Activated naive CD8-positive, alpha-beta T cell (primary cell): ENCODE data around the gene FURIN.
"Not testable (repeated sequence)": the region's sequence is repeated elsewhere in the genome, so short reads cannot be mapped to it uniquely, and the experiment has no call there.

Experiments used
- H3K27ac Mint-ChIP-seq: one replicate; pipeline ENCODE4 v1.8.0; 2021; ENCODE audit warnings: mixed read lengths
- H3K27me3 Mint-ChIP-seq: one replicate; pipeline ENCODE4 v1.8.0; 2021; ENCODE audit warnings: mixed read lengths
- H3K36me3 Mint-ChIP-seq: one replicate; pipeline ENCODE4 v1.8.0; 2021; ENCODE audit warnings: mixed read lengths
- H3K4me1 Mint-ChIP-seq: one replicate; pipeline ENCODE4 v1.8.0; 2021; ENCODE audit warnings: low read depth, mixed read lengths
- H3K4me3 Mint-ChIP-seq: one replicate; pipeline ENCODE4 v1.8.0; 2021; ENCODE audit warnings: mild to moderate bottlenecking, mixed read lengths
- H3K9me3 Mint-ChIP-seq: one replicate; pipeline ENCODE4 v1.8.0; 2021; ENCODE audit warnings: low read depth, mixed read lengths

Gene FURIN

DNA sequence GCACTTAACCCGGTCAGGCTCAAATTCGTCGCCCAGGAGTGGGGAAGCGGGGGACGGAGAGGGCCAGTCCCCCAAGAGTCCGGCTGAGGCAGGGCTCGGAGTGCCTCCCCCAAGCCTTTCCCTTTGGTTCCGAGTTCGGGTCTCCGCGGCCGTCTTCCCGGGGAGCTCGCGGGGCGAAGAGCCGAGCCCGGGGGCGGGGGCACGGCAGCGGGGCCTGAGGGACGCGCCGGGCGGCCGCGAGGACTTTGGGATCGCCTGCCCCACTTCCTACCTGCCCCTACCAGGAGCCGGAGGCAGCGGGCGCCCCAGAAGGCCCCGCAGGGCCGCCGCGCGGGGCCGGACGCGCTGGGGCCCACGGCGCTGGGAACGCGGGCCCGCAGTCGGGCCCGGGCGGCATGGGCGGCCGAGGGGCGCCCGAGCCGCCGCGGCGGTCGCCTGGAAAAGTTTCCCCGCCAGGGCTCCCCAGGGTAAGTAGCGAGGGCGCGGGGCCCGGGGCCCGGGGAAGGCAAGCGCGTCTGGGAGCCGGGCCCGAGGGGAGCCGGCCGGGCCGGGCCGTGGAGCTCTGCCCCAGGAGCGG is 2.8 kb downstream of the FURIN start:
- H3K9me3 Mint-ChIP-seq = no peaks in the 10 kb centered on the region
- H3K27me3 Mint-ChIP-seq = no peaks in the 10 kb centered on the region
- peaks cover 51% of the 10 kb centered on the region for H3K4me1 Mint-ChIP-seq
- peak overlapping the region; percentile 91 for H3K27ac Mint-ChIP-seq
- H3K36me3 Mint-ChIP-seq = no peaks in the 10 kb centered on the region
- H3K4me3 Mint-ChIP-seq = peak overlapping the region; percentile 91

DNA sequence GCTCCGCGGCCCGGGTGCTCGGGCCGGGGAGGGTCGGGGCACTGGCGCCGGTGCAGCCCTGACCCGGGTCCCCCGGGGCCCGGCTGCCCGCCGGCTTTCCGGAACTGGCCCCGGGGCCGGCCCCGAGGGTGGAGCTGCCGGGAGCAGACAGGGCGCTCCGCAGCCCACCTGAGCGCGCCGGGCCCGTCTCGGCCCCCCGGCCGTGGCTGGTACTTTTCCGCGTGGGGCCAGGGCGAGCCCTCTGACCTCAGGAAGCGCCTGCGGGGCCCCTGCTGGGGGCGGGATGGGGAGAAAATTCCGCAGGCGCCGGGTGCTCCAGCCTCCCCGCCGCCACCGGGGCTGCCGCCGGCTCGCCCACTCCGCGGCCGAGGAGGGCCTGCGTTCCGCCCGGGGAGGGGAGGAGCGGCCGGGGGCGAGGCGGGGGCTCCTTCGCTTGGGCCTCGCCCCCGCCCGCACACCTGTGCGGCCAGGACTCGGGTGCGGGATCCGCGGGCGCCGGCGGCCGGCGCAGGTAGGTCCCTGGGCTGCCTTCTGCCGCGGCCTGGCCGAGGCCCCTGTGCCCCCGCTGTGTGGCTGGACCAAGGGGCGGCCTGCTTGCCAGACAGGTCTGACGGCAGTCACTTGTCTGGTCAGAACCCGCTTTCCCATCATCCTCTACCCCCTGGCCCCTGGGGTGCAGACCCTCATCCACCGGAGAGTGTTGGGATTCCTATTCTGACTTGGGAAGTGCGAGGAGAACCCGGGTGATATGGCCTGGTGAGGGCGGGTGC is 3.5 kb downstream of the FURIN start:
- Mint-ChIP-seq H3K27me3 (no peaks in the 10 kb centered on the region), H3K36me3 (no peaks in the 10 kb centered on the region), H3K9me3 (no peaks in the 10 kb centered on the region), H3K4me1 (peaks cover 49% of the 10 kb centered on the region), H3K4me3 (peak overlapping the region; percentile 88), H3K27ac (peak overlapping the region; percentile 90)

DNA sequence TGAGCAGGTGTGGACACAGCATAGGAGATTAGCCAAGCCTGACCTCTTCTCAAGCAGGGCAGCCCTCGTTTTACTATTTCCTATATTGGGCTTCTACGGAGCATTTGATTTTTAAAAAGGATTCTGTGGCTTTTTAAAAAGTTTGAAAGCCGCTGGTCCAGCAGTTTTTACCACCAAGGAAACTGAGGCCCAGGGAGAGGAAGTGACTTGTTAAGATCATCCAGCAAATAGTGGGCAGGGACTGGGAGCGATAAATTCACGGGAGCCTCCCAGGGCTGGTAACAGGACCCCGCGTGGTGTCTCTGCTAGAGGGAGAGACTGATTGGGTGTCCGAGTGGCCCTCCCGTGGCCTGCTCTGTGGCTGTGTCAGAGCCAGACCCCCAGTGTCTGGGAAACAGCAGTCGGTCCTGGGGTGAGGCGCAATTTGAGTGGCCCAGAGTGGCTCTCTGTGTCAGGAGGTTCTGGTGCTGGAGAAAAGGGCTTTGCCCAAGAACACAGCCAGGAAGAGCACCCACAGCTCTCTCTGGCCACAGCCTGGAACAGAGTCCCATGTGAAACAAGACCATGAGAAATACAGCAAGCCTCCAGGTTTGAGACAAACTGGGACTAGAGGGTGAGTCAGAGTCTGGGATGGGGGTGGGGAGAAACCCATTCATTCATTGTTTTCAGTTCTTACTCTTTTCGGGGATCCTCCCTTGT is 4.2 kb downstream of the FURIN start:
- Mint-ChIP-seq H3K27ac (peak overlapping the region; percentile 90), H3K27me3 (no peaks in the 10 kb centered on the region), H3K4me3 (peak overlapping the region; percentile 88), H3K4me1 (peaks cover 49% of the 10 kb centered on the region), H3K9me3 (no peaks in the 10 kb centered on the region), H3K36me3 (no peaks in the 10 kb centered on the region)

DNA sequence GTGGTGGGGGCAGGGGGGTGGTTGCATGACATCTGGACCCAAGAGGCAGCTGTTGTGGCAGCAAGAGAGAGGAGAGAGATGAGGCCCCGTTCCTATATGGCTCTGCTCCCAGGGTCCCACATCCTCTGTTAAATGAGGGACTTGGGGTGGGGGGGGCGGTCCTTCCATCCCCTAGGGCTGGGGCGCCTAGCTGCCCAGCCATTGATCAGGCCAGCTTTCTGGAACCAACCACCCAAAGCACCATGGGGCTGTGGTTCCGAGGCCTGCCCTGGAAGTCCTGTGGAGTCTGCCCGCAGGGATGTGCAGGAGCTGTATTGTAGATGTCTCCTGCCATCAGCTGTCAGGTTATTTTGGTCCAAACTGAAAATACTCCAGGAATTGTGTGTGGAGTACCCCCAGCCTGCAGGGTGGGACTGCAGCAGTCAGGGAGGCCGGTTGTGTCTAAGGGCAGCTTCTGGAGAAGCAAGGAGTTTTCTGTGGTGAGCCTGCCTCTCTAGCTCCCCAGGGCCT is 5.2 kb downstream of the FURIN start:
- H3K27ac Mint-ChIP-seq = peak overlapping the region; percentile 90
- H3K27me3 Mint-ChIP-seq = no peaks in the 10 kb centered on the region
- H3K4me1 Mint-ChIP-seq = peaks cover 44% of the 10 kb centered on the region
- peak overlapping the region; percentile 88 for H3K4me3 Mint-ChIP-seq
- no peaks in the 10 kb centered on the region for H3K9me3 Mint-ChIP-seq
- no peaks in the 10 kb centered on the region for H3K36me3 Mint-ChIP-seq

DNA sequence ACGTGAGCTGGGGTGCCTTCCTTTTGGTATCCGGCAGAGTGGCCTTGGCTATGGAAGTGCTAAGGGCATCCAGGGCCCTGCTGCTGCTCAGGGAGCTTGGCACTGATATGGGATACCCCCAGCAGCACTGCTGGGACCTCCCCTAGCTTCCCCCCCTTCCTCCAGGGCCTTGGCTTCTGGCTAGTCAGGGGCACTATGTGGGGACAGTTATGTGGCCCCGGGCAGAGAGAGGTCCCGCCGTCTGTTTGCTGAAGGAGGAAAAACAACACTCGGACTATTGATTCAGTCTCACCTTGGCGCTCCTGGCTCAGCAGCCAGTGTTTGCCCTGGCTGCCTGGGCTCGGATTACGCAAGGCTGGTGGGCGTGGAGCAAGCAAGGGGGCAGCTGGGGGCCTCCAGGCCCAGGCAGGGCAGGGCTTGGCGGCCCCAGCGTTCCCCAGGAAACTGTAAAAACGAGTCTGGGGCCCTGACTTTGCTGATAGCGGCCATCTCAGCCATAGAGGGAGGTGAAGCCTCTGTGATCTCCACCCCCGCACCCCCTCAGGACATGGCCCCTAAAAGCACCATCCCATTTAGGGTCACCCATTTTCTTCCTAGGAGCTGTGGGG is 5.7 kb downstream of the FURIN start:
- H3K27me3 Mint-ChIP-seq = no peaks in the 10 kb centered on the region
- H3K27ac Mint-ChIP-seq = peak overlapping the region; percentile 61
- H3K36me3 Mint-ChIP-seq = no peaks in the 10 kb centered on the region

DNA sequence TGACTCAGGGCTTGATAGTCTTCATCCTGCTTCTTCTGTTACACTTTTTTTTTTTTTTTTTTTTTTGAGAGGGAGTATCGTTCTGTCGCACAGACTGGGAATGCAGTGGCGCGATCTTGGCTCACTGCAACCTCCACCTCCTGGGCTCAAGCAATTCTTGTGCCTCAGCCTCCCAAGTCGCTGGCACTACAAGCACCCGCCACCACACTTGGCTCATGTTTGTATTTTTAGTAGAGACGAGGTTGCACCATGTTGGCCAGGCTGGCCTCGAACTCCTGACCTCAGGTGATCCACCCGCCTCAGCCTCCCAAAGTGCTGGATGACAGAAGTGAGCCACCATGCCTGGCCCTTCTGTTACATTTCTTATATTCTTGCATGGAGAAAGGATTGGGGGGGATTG is 6.6 kb downstream of the FURIN start:
- not testable (repeated sequence) for H3K9me3 Mint-ChIP-seq, H3K27ac Mint-ChIP-seq, H3K36me3 Mint-ChIP-seq, H3K4me3 Mint-ChIP-seq, H3K27me3 Mint-ChIP-seq
- H3K4me1 Mint-ChIP-seq = peaks cover 31% of the 10 kb centered on the region

More for the DNA sequence above, 5.7 kb downstream of the FURIN start:
- Mint-ChIP-seq H3K4me1 (peaks cover 40% of the 10 kb centered on the region), H3K9me3 (no peaks in the 10 kb centered on the region), H3K4me3 (peak overlapping the region; percentile 88)

- H3K36me3 Mint-ChIP-seq = peaks cover 2% of the 10 kb centered on the region
- H3K27me3 Mint-ChIP-seq = no peaks in the 10 kb centered on the region
- no peak overlapping the region for H3K4me3 Mint-ChIP-seq
- no peaks in the 10 kb centered on the region for H3K9me3 Mint-ChIP-seq
- peaks cover 25% of the 10 kb centered on the region for H3K4me1 Mint-ChIP-seq
- H3K27ac Mint-ChIP-seq = no peak overlapping the region
Measured at GRCh38 chr15:90875549-90875981, 7.2 kb downstream of the FURIN start.

GRCh38 chr15:90876046-90876445 is 7.7 kb downstream of the FURIN start:
- Mint-ChIP-seq H3K27me3 (no peaks in the 10 kb centered on the region), H3K4me3 (no peak overlapping the region), H3K4me1 (peaks cover 21% of the 10 kb centered on the region), H3K9me3 (no peaks in the 10 kb centered on the region), H3K36me3 (peaks cover 2% of the 10 kb centered on the region), H3K27ac (no peak overlapping the region)

GRCh38 chr15:90876512-90877170 is 8.3 kb downstream of the FURIN start:
- H3K4me1 Mint-ChIP-seq = peaks cover 21% of the 10 kb centered on the region
- H3K27ac Mint-ChIP-seq = peak overlapping the region; percentile 16
- peaks cover 2% of the 10 kb centered on the region for H3K36me3 Mint-ChIP-seq
- no peak overlapping the region for H3K4me3 Mint-ChIP-seq
- no peaks in the 10 kb centered on the region for H3K27me3 Mint-ChIP-seq
- no peaks in the 10 kb centered on the region for H3K9me3 Mint-ChIP-seq

- H3K27ac Mint-ChIP-seq = no peak overlapping the region
- H3K4me3 Mint-ChIP-seq = no peak overlapping the region
- no peaks in the 10 kb centered on the region for H3K9me3 Mint-ChIP-seq
- H3K4me1 Mint-ChIP-seq = peaks cover 21% of the 10 kb centered on the region
- H3K27me3 Mint-ChIP-seq = no peaks in the 10 kb centered on the region
- peaks cover 2% of the 10 kb centered on the region for H3K36me3 Mint-ChIP-seq
Measured at GRCh38 chr15:90877315-90877714, 8.9 kb downstream of the FURIN start.

DNA sequence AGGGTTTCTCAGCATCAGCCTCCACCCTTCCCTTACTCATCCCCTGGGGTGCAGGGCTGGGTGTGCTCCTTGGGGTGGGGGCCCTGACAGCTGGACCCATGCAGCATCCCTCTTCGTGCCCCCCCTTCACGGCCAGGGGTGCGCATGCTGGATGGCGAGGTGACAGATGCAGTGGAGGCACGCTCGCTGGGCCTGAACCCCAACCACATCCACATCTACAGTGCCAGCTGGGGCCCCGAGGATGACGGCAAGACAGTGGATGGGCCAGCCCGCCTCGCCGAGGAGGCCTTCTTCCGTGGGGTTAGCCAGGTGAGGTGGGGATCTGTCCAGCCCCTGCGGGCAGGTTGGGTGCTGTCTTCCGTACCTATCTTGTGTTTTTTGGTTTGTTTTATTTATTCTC is 9.6 kb downstream of the FURIN start:
- Mint-ChIP-seq H3K27me3 (no peaks in the 10 kb centered on the region), H3K9me3 (no peaks in the 10 kb centered on the region), H3K4me3 (no peak overlapping the region), H3K36me3 (peaks cover 2% of the 10 kb centered on the region), H3K4me1 (peaks cover 14% of the 10 kb centered on the region), H3K27ac (no peak overlapping the region)

- peaks cover 10% of the 10 kb centered on the region for H3K4me1 Mint-ChIP-seq
- H3K27ac Mint-ChIP-seq = no peak overlapping the region
- peaks cover 2% of the 10 kb centered on the region for H3K36me3 Mint-ChIP-seq
- no peak overlapping the region for H3K4me3 Mint-ChIP-seq
- H3K27me3 Mint-ChIP-seq = no peaks in the 10 kb centered on the region
- no peaks in the 10 kb centered on the region for H3K9me3 Mint-ChIP-seq
Measured at GRCh38 chr15:90878660-90879059, 10.3 kb downstream of the FURIN start.

DNA sequence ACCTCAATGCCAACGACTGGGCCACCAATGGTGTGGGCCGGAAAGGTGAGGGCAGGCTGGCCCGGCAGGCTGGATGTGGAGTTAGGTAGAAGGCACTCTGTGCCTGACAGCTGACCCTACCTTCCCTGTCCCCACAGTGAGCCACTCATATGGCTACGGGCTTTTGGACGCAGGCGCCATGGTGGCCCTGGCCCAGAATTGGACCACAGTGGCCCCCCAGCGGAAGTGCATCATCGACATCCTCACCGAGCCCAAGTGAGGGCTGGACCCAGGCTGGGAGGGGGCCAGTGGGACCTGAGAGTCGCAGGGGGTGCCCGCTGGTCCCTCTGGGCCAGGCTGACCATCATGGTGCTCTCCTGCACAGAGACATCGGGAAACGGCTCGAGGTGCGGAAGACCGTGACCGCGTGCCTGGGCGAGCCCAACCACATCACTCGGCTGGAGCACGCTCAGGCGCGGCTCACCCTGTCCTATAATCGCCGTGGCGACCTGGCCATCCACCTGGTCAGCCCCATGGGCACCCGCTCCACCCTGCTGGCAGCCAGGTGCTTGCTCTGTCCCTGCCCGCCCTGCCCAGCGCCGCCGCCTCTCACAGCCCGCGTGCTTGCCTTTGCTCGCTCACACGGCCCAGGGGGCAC is 11.5 kb downstream of the FURIN start:
- peaks cover 2% of the 10 kb centered on the region for H3K36me3 Mint-ChIP-seq
- H3K27ac Mint-ChIP-seq = no peak overlapping the region

More for the DNA sequence above, 11.5 kb downstream of the FURIN start:
- H3K4me3 Mint-ChIP-seq = no peak overlapping the region
- H3K9me3 Mint-ChIP-seq = no peaks in the 10 kb centered on the region
- no peaks in the 10 kb centered on the region for H3K27me3 Mint-ChIP-seq
- peaks cover 3% of the 10 kb centered on the region for H3K4me1 Mint-ChIP-seq
